Measurements from ENCODE around the gene COA3. TPM values are rescaled to one million over a fixed set of nuclear protein-coding genes. Genes with fewer than 3 reads are reported as not detected.

COA3 gene
- total RNA-seq, 1 donor from 2014 or later = 53.9 TPM

DNA sequence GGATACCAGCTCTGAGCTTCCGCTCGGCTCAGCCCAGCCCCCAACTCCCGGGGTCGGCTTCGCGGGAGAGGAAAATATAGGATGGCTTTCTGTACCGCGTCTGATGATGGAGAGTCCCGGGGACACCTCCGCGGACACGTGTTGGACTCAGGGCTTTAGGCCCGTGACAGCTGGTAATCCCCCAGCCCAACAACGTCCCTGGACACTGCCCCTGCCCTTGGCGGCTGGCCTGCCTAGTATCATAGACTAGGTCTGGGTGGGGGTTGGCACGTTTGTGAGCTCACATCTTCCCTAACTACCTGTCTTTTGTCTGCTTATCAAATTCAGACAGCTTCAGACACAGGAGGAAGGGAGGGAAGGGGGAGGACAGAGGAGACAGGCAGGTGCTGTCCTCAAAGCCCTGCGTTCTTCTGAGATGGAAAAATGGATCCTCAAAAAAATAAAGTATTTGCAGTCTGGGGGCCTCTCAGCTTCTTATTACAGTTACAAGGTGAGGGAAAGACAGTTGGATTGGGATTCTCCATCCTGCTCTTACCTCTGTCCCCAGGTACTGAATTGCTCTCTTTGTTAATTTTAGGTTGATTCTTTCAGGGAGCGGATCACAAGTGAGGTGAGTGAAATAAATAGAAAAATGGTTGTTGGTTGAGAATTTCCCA is 35.4 kb upstream of the COA3 start:
- Histone ChIP-seq H3K27ac (peak overlapping the region; percentile 91), H3K36me3 (peaks cover 41% of the 10 kb centered on the region), H3K4me1 (peaks cover 17% of the 10 kb centered on the region), H3K4me3 (peak overlapping the region; percentile 100), H3K9me3 (no peaks in the 10 kb centered on the region), H3K27me3 (no peaks in the 10 kb centered on the region)
- ATAC-seq (no peak), DNase-seq (no peak)
- intact Hi-C loops (cut with DNase I) = no loop called here
- TF ChIP-seq, protein P1, sequence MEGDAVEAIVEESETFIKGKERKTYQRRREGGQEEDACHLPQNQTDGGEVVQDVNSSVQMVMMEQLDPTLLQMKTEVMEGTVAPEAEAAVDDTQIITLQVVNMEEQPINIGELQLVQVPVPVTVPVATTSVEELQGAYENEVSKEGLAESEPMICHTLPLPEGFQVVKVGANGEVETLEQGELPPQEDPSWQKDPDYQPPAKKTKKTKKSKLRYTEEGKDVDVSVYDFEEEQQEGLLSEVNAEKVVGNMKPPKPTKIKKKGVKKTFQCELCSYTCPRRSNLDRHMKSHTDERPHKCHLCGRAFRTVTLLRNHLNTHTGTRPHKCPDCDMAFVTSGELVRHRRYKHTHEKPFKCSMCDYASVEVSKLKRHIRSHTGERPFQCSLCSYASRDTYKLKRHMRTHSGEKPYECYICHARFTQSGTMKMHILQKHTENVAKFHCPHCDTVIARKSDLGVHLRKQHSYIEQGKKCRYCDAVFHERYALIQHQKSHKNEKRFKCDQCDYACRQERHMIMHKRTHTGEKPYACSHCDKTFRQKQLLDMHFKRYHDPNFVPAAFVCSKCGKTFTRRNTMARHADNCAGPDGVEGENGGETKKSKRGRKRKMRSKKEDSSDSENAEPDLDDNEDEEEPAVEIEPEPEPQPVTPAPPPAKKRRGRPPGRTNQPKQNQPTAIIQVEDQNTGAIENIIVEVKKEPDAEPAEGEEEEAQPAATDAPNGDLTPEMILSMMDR (IDR thresholded peaks at IDR 0.05) = no peak

DNA sequence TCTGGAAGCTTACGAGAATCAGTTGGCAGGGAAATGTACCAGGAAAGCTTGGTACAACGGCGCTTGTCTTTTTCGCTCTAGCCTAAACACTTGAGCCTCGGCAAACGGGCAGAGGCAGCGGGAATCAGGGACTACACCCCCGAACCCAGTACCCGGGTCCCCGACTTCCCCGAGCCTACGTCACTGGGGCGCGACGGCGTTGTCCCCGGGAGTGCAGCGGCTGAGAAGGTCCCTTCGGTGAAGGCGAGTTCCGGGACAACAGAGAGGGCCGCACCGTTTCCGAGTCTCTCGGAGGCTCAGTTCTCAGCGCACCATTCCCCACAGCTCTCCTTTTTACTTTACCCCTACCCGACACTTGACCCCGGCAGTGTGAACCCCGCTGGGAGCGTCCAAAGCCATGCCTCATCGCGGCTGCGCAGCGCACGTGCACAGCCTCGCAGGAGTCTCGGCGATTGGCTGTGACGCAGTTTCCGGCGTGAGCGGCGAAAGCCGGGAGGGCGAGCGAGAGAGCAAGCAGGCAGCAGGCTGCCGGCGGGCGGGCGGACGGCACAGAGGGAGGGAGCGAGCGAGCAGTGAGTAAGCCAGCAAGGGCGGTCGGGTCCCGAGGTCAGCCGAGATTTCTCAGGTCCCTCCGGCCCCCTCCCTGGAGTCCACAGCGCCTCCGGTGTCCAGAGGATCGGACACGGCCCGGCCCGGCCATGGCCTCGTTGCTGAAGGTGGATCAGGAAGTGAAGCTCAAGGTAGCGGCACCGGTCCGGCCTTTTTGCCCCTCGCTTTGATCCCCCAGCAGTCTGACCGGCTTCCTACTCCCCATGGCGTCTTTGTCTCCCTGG is 34.6 kb upstream of the COA3 start, which contains the start of gene PSME3:
Gene PSME3, plus strand, starts transcription at position 464 of the 833 bp plus-strand sequence. Its CDS starts 235 bp downstream, at position 699.
- Histone ChIP-seq H3K27ac (peak within 1 kb of the TSS; percentile 91), H3K4me1 (peaks cover 17% of the 10 kb centered on the region), H3K27me3 (no peaks in the 10 kb centered on the region), H3K9me3 (no peaks in the 10 kb centered on the region), H3K4me3 (peak within 1 kb of the TSS; percentile 100), H3K36me3 (peaks cover 33% of the 10 kb centered on the region)
- peak; percentile 97 for ATAC-seq
- DNase-seq = peak; percentile 97
- TF ChIP-seq, protein P1 (IDR thresholded peaks at IDR 0.05) = no peak
- intact Hi-C loops (cut with DNase I) = no loop called here

DNA sequence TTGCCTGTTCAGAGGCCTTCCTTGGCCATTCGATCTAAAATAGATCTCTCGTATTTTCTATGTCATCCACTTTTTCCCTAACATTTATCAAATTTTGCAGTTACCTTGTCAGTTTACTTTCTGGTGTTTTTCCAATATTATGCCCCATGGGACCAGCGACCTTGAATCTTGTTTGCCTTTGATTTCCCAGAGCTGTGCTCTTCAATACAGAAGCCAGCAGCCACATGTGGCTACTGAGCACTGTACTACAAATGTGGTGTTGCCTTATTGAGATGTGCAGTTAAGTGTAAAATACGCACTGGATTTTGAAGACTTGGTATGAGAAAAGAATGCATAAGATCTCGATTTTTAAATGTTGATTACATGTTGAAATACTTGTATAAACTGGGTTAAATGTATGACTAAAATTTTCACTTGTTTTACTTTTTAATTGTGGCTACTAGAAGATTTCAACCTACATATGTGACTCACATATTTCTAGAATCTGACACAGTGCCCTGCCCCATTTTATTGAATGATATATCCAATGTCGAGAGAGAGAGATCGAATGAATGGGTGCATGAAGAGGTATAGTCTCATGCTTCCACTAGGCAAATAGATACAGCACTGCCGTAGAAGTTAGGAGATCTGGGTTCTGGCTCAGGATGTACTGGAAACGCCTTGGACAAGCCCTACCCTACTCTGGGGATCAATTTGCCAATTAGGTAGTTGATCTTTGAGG is 33.9 kb upstream of the COA3 start:
- TF ChIP-seq, protein P1 (IDR thresholded peaks at IDR 0.05) = no peak
- H3K4me1 ChIP-seq = peaks cover 17% of the 10 kb centered on the region
- intact Hi-C loops (cut with DNase I) = no loop called here
- no peaks in the 10 kb centered on the region for H3K9me3 ChIP-seq
- peaks cover 25% of the 10 kb centered on the region for H3K36me3 ChIP-seq
- H3K4me3 ChIP-seq = peak overlapping the region; percentile 100
- no peak for DNase-seq
- peak overlapping the region; percentile 91 for H3K27ac ChIP-seq
- ATAC-seq = peak; percentile 2
- no peaks in the 10 kb centered on the region for H3K27me3 ChIP-seq

DNA sequence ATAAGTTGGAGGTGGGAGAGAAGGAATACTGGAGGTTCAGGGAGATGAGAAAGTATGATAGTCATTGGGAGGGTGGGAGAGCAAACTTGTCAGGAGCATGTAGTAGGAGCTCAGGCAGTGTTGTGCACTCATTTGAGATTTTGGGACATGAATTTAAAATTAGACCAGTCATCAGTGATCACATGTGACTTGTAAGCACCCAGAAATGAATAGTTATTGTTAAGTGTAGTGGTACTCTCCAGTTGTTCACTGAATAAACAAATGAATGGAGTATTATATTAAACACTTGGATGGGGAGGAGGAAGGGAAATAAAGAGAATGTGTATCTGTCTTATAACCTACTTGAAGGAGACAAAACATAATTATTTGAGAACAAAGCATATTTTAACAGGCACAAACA is 32.5 kb upstream of the COA3 start:
- Histone ChIP-seq H3K4me3 (no peak overlapping the region), H3K27ac (no peak overlapping the region), H3K9me3 (no peaks in the 10 kb centered on the region), H3K4me1 (peaks cover 17% of the 10 kb centered on the region), H3K27me3 (no peaks in the 10 kb centered on the region), H3K36me3 (peaks cover 11% of the 10 kb centered on the region)
- ATAC-seq (no peak), DNase-seq (no peak)
- TF ChIP-seq, protein P1 (IDR thresholded peaks at IDR 0.05) = no peak
- intact Hi-C loops (cut with DNase I) = no loop called here

DNA sequence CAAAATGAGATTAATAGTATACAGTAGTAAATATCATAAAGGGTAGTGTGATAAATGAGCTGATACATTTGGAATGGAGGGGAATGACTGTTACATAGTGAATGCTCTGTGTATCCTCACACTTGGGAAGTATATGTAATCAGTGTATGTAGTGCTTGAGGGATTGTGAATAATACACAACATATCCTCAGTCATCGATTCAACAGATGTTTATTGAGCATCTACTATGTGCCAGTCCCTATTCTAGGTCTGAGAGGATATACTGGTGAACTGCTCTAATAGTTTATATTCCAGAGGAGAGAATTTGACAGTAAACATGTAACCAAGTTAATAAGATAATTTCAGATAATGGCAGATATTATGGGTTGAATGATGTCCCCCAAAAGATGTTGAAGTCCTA is 29.0 kb upstream of the COA3 start:
- Histone ChIP-seq H3K4me1 (peaks cover 12% of the 10 kb centered on the region), H3K36me3 (no peaks in the 10 kb centered on the region), H3K27me3 (no peaks in the 10 kb centered on the region), H3K4me3 (no peak overlapping the region), H3K27ac (no peak overlapping the region), H3K9me3 (no peaks in the 10 kb centered on the region)
- TF ChIP-seq, protein P1 (IDR thresholded peaks at IDR 0.05) = no peak
- ATAC-seq = no peak
- DNase-seq = no peak
- intact Hi-C loops (cut with DNase I) = no loop called here
